Hair follicle dermal papilla cell (primary cell): ENCODE measurements around the gene CRADD. TPM values are rescaled to one million over a fixed set of nuclear protein-coding genes. Genes with fewer than 3 reads are reported as not detected.

ENCODE experiments used
- small RNA-seq: library from RNA; depleted of rRNA; stranded (forward); fragments of <200 nt; gene quantifications from one replicate; pipeline ENCODE3, GENCODE V24; 2012
- total RNA-seq: library from RNA; depleted of rRNA; stranded (reverse); fragments of >200 nt; gene quantifications from 2 replicates; pipeline ENCODE4 v1.2.3, GENCODE V29; 2012

The CRADD gene
- total RNA-seq, result 12.7 and 15.1 TPM in 2 replicates

DNA sequence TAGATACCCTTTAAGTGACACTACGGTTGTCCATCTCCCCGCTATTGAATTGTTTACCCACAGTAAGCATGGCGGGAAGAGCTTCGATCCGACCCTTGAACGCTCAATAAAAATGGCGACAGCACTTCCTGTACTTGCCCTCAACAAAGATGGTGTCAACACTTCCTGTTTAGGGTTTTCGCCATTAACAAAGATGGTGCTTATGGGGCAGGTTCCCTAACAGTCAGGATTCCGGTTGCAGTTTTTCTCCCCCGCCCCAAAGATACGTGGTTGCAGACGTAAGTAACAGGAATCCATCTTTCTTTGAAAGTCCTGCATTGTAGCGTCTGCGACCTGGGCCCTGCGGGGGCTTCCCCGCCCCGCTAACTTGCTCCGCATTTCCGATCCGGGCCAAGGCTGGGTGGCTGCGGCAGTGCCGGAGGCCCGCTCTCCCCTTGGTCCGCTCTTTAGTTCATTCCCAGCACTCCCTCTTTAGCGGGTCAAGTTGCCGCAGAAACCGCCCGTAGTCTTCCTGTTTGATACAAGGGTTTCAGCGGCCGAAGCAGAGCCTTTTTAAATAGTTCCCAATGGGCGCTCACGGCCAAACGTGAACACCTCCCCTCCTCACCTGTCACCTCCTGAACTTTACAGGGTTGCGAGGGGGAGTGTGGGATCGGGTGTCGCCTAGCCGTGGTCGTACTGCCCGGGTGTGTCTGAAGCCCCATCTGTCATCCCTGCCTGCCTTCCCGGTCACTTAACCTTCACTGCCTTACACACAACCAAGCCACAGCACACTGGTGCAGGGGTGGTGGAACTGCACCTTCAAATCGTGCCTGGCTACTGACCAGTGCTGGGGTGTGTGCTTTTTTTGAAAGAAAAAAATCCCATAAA is at the start of gene CRADD:
Gene CRADD (plus strand): TSS at position 181 of the 870 bp plus-strand sequence.

Small RNAs within 50 kb of the gene (small RNA-seq; reads per million reads assigned to genes)
- gene RN7SL630P, result not detected

Other genes starting within 250 kb of the CRADD start
- 31.7 and 51.3 TPM in 2 replicates for gene UBE2N, start 235.4 kb upstream of the CRADD start, total RNA-seq
- 47.2 and 50.1 TPM in 2 replicates for gene MRPL42, start 209.9 kb upstream of the CRADD start, total RNA-seq
- gene SOCS2, start 104.7 kb upstream of the CRADD start, total RNA-seq, result 68.7 and 72.0 TPM in 2 replicates